ENCODE data around the gene MCRIP1. TPM values are rescaled to one million over a fixed set of nuclear protein-coding genes. Genes with fewer than 3 reads are reported as not detected.

MCRIP1 gene
- total and polyA plus RNA-seq, 2 of the 13 experiments (the other 11 are each of a cell fraction or from before 2014, with no cell fraction given): 79.7 to 84.9 TPM

GRCh38 chr17:81852237-81852636, 19.1 kb upstream of the MCRIP1 start:
- in situ Hi-C loops (cut with HindIII; ENCODE audit: extremely low pct_ligation_motif_present, low pct_unique_long_range_greater_than_20kb): no loop called here
- POLR2A ChIA-PET: interaction anchor here (1.1 to 4.0 kb wide), 6 partner anchors 9 to 168 kb away, joined by 3 to 17 read pairs (median 4); partner anchors contain the start of genes ARL16, HGS, MCRIP1 and P4HB
- Histone ChIP-seq H3K27me3 (ENCODE audit: control insufficient read depth in 1 of 2, insufficient read depth in 2 of 2, low read length in 2 of 2) (no peaks in the 10 kb centered on the region), H3K79me2 (ENCODE audit: insufficient read depth, low read length) (peaks cover 34% of the 10 kb centered on the region), H3K9me3 (ENCODE audit: low read length) (no peaks in the 10 kb centered on the region), H3K36me3 (replicated peaks in 1 of 2; ENCODE audit: control insufficient read depth in 1 of 2, insufficient read depth in 2 of 2, low read length in 2 of 2) (peaks cover 39 to 70% of the 10 kb centered on the region in 2 experiments), H2AFZ (ENCODE audit: low read length) (no peak overlapping the region), H3K4me2 (ENCODE audit: low read depth, low read length) (no peak overlapping the region), H4K20me1 (ENCODE audit: insufficient read depth, low read length) (peaks cover 7% of the 10 kb centered on the region; the same call in 1 of the 2 replicates), H3K4me1 (ENCODE audit: insufficient read depth, low read length) (peaks cover 36% of the 10 kb centered on the region), H3K4me3 (replicated peaks in 1 of 3; ENCODE audit: insufficient read depth in 1 of 3, low read depth in 2 of 3, low read length in 3 of 3) (no peak overlapping the region), H3K27ac (ENCODE audit: extremely low read length, insufficient read depth, low read length) (no peak overlapping the region), H3K9ac (ENCODE audit: insufficient read depth, low read depth, low read length) (no peak overlapping the region)
- intact Hi-C loops (cut with micrococcal nuclease; ENCODE audit: unreplicated experiment): no loop called here
- no TSS peak for BruUV-seq (replicated peaks)
- no peak for FAIRE-seq
- CTCF ChIA-PET (ENCODE audit: low intra/inter-chr PET ratio, low total read pairs): no interaction called here
- TF ChIP-seq RAD21 (CRISPR knock-in tag; IDR thresholded peaks at IDR 0.05) (0 out of 2 replicates have a peak, but pooled peaks have one; percentile 2), POLR2G (IDR thresholded peaks at IDR 0.05; ENCODE audit: low read depth, low read length) (peak; percentile 57), DNMT3B (CRISPR knock-in tag; conservative IDR thresholded peaks at IDR 0.05) (no peak), AKAP8 (CRISPR knock-in tag; IDR thresholded peaks at IDR 0.05) (no peak), AGO2 (optimal IDR thresholded peaks at IDR 0.05; ENCODE audit: low read depth, low read length) (peak; percentile 71), ZNF747 (CRISPR knock-in tag; IDR thresholded peaks at IDR 0.05; ENCODE audit: borderline replicate concordance) (0 out of 2 replicates have a peak, but pooled peaks have one; percentile 30), CBFB (CRISPR knock-in tag; IDR thresholded peaks at IDR 0.05) (no peak), POLR2A (IDR thresholded peaks at IDR 0.05; ENCODE audit: insufficient read depth in 1 of 2, low read depth in 2 of 2, low read length in 2 of 2) (peak in 1 of 2 experiments; percentile 39; a peak in 2 of 4 replicates), RBFOX2 (IDR thresholded peaks at IDR 0.05; ENCODE audit: low read depth, low read length) (peak; percentile 66), HNRNPL (IDR thresholded peaks at IDR 0.05; ENCODE audit: low read depth, low read length) (0 out of 2 replicates have a peak, but pooled peaks have one; percentile 23)
- TF ChIP-seq, protein P1, sequence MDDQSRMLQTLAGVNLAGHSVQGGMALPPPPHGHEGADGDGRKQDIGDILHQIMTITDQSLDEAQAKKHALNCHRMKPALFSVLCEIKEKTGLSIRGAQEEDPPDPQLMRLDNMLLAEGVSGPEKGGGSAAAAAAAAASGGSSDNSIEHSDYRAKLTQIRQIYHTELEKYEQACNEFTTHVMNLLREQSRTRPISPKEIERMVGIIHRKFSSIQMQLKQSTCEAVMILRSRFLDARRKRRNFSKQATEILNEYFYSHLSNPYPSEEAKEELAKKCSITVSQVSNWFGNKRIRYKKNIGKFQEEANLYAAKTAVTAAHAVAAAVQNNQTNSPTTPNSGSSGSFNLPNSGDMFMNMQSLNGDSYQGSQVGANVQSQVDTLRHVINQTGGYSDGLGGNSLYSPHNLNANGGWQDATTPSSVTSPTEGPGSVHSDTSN (CRISPR knock-in tag; IDR thresholded peaks at IDR 0.05; ENCODE audit: borderline replicate concordance): no peak
- ATAC-seq: peak; percentile 6; the same call in 2 of the 3 replicates
- 100% methylated on average over 6 of the region's 12 CpGs for WGBS (ENCODE audit: low lambda C conversion rate)
- DNase-seq (ENCODE audit: low spot score): no peak
